Bronchial epithelial cell (primary cell): ENCODE results near the gene SMYD3. TPM values are rescaled to one million over a fixed set of nuclear protein-coding genes. Genes with fewer than 3 reads are reported as not detected.

Experiments used
- DNase-seq: peaks from one replicate; pipeline ENCODE4 v3.0.0-alpha.2; 2010; ENCODE audit warnings: low read depth
- FAIRE-seq: peaks from 2 replicates; lab custom pipeline; 2011; peaks lifted over from hg19 to GRCh38; lab: Jason Lieb, UNC
- H3K27me3 ChIP-seq: 2 replicates; pipeline ENCODE4 v1.5.1; 2011; ENCODE audit warnings: low read length; ENCODE audit not compliant: control insufficient read depth, insufficient read depth
- H3K36me3 ChIP-seq: 2 replicates; pipeline ENCODE4 v1.5.1; 2011; ENCODE audit warnings: low read length; ENCODE audit not compliant: control insufficient read depth, insufficient read depth
- H3K4me3 ChIP-seq: 2 replicates; pipeline ENCODE4 v1.5.1; 2011; ENCODE audit warnings: mild to moderate bottlenecking, low read depth, low read length, control low read depth
- CTCF ChIP-seq: IDR thresholded peaks from 2 replicates; pipeline ENCODE4 v1.5.1; 2011; ENCODE audit warnings: mild to moderate bottlenecking, moderate library complexity, low read length, control low read depth, inconsistent platforms; ENCODE audit not compliant: insufficient read depth, severe bottlenecking
- total RNA-seq: library from RNA; depleted of rRNA; stranded (reverse); fragments of >200 nt; gene quantifications from 2 replicates; pipeline ENCODE4 v1.2.1, GENCODE V29; 2014

The SMYD3 gene
- total RNA-seq, 1 donor from 2014 or later, result 17.4 TPM

GRCh38 chr1:246492611-246493245 lies 14.4 kb downstream of the SMYD3 start:
- Histone ChIP-seq H3K27me3 (no peaks in the 10 kb centered on the region), H3K4me3 (no peak overlapping the region), H3K36me3 (no peaks in the 10 kb centered on the region)
- peak; percentile 69 for TF ChIP-seq CTCF
- DNase-seq, result peak; percentile 63
- FAIRE-seq, result no peak

- Histone ChIP-seq H3K27me3 (no peaks in the 10 kb centered on the region), H3K36me3 (no peaks in the 10 kb centered on the region), H3K4me3 (no peak overlapping the region)
- DNase-seq, result no peak
- no peak for FAIRE-seq
- TF ChIP-seq CTCF, result no peak
These were observed 15.5 kb downstream of the SMYD3 start for GRCh38 chr1:246491551-246492053.

GRCh38 chr1:246488674-246489073 lies 18.4 kb downstream of the SMYD3 start:
- Histone ChIP-seq H3K27me3 (no peaks in the 10 kb centered on the region), H3K36me3 (no peaks in the 10 kb centered on the region), H3K4me3 (no peak overlapping the region)
- FAIRE-seq, result no peak
- TF ChIP-seq CTCF, result no peak
- DNase-seq, result no peak

GRCh38 chr1:246483569-246483933 lies 23.5 kb downstream of the SMYD3 start:
- FAIRE-seq (no peak), DNase-seq (no peak)
- H3K36me3 ChIP-seq, result no peaks in the 10 kb centered on the region
- no peaks in the 10 kb centered on the region for H3K27me3 ChIP-seq
- H3K4me3 ChIP-seq, result no peak overlapping the region
- no peak for TF ChIP-seq CTCF

GRCh38 chr1:246482805-246483568 lies 24.1 kb downstream of the SMYD3 start:
- no peak for TF ChIP-seq CTCF
- FAIRE-seq (no peak), DNase-seq (peak; percentile 20)
- Histone ChIP-seq H3K4me3 (no peak overlapping the region), H3K27me3 (no peaks in the 10 kb centered on the region), H3K36me3 (no peaks in the 10 kb centered on the region)
